Superior temporal gyrus (tissue), 1 donor: ENCODE results near the gene PSKH1.
A peak's percentile ranks its signal among the peaks of the same experiment; 100 is the strongest.

Experiments
- DNase-seq: peaks from one replicate; pipeline ENCODE4 v3.0.0-alpha.2; 2016; ENCODE audit errors: extremely low spot score

The PSKH1 gene

DNA sequence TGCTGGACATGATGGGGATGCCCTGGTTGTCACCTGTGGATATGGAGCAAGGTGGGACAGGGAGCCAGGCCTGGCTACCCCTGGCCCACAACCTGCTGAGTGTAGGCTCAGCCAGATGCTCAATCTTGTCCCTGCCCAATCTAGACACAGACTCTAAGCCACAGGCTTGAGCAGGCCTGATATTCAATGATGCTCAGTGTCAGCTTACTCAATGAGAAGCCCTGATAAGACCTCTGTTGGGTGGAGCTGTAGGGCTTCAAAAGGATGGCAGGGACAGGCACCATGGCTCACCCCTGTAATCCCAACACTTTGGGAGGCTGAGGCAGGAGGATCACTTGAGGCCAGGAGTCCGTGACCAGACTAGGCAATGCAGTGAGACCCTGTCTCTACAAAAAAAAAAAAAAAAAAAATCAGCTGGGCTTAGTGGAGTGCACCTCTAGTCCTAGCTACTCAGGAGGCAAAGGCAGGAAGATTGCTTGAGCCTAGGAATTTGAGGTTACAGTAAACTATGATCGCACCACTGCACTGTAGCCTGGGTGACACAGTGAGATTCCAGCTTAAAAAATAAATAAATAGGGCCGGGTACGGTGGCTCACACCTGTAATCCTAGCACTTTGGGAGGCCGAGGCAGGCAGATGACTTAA lies 47.5 kb downstream of the PSKH1 start:
- no peak for DNase-seq

DNA sequence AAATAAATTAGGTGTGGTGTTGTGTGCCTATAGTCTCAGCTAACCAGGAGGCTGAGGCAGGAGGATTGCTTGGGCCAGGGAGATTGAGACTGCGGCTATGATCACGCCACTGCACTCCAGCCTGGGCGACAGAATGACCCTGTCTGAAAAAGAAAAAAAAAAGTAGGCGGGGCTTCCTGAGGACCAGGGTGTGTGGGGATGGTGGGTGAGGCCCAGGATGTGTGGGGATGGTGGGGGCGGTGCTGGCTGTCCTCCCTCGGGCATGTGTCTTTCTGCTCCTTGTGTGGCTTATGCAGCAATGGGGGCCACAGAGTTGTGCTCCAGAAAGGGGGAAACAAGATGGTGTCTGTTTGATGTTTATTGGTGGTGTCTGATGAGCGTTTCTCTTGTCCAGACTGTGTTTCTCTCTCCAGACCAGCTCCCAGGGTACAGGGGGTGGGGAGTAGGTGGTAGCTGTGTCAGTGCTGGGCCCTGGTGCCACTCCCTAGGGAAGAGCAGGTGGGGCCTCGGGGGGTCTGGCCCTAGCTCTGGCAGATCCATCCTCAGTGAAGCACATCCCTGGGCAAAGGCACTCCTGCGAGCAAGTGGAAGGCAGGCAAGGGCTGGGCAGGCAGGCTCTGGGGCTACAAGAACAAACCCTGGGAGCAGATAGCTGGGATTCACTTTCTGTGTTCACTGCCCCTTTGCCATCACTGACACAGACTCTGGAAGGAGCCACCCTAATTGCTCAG lies 48.6 kb downstream of the PSKH1 start:
- DNase-seq: no peak

DNA sequence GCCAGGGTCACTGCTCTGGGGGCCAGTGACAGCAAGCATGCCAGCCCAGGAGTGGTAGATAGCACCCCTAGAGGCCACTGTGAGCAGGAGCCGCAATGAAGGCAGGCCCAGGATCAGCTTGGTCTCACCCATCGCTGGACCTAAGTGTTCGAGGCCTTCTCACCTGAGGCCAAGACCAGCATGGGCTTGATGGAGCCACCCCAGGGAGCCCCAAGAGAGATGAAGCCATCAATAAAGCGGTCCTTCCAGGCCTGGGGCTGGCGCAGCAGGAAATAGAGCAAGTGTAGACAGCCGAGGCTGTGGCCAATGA lies 49.1 kb downstream of the PSKH1 start:
- peak; percentile 52 for DNase-seq

DNA sequence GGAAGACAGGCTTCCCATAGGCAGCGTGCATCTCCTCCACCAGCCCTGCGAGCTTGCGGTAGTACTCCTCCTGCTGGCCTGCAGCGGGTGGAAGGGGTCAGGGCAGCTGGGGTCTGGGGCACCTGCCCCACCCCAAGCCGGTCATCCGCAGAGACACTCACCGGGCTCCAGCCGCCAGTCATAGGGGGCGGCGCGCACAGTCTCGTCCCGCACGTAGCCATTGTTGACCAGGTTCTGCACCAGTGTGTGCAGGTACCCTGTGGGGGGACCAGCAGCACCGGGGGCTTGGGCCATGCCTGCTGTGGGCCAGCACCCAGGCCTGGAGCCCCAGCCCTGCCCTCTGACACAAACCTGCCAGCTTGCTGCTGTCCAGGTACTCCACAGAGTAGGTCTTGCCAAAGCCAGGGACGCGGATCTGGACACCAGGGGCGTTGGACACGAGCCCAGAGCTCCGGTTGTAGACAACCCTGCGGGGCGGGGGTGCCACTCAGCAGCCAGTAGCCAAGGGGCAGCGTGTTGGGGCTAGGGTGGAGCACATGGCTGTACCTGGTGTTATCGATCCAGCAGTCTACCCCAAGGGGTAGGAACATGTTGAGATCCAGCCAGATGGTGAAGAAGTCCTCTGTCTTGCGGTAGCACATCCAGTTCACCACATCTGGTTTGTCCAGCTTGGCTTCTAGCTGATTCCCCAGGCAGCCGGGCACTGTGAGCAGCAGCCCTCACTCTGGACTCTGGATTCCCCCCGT lies 49.6 kb downstream of the PSKH1 start:
- DNase-seq: no peak

DNA sequence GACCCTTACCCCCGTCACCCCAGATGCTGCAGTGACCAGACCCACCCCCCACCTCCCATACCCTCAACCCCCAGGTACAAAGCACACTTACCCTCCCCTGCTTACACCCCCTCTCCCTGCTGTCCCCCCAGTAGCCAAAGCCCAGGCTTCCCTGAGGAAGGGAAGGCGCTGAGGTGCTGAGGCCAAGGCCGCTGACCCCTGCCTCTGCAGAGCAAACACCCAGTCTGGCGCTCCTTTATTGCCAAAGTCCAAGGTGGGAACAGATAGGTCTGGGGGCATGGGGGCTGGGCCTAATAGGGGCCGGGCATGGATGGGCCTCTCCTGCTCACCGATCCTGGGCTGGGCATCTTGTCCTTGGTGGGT lies 50.2 kb downstream of the PSKH1 start:
- no peak for DNase-seq

DNA sequence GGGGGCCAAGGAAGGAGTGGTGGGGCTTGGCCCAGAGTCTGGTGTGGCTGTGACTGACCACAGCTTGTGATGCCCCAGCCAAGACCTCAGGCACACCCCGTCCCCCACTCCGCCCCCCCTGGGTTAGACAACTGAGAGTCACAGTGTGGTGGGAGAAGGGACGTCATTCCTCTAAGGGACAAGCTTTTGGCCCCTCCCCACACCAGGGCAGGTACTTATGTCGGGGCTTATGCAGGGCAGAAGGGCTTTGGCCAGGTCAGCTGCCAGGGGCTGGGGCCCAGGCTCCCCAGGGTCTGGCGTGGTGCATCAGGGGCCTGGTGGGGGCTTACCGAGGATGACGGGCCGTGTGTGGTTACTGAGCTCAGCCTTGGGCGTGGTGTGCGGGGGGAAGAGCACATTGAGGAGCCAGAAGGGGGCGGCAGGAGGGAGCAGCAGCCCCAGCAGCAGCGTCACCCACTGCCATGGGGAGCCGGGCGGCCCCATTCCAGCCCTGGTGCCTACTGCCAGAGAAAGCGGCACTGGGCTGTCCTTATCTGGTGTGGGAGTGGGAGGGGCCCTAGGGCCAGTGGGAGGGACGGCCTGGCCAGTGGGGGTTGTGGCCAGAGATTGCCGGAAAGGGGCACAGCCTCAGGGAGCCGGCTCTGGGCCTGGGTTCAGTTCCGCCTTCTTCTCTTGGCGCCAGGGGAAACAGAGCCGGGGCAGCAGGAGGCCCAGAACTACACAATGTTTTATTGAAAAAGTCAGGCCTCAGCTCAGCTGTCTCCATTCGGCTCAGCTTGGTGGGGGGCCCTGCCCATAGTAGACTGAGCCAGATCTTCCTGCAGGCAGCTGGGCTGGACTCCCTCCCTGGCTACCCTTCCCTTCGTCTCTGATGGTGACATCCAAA lies 50.8 kb downstream of the PSKH1 start, which contains the start of gene LCAT:
TSS of gene LCAT (minus strand) at position 502 of the 886 bp plus-strand sequence. CDS start at position 483, 19 bp downstream.
- peak; percentile 78 for DNase-seq

DNA sequence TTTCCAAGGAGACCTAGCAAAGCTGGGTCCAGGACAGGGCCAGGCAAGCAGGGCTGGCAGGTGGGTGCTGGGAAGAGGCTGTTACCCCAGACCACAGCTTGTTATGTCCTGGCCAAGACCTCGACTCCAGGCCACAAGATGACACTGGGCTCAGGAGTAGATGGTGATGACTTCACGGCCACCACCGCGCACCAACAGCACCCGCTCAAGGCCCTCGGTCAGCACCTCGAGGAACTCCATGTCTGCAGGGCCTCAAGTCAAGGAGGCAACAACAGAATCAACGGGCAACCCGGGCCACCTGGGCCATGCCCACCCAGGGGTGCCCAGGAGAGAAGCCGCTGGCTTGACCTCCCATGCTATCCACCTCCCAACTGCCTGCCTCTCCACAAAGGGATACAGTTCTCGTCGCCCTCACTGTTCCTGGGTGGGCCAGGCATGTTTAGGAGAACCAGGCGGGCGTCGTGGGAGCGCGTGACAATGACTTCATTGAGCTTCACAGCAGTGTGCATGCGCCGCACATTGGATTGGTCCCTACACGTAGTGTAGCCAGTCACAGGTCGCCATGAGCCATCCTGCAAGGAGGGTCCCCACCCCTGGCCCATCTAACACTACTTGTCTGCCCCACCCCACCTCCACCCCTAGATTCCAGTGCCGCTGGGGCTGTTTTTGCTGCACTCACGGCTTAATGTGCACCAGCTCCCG lies 51.8 kb downstream of the PSKH1 start:
- DNase-seq: no peak

DNA sequence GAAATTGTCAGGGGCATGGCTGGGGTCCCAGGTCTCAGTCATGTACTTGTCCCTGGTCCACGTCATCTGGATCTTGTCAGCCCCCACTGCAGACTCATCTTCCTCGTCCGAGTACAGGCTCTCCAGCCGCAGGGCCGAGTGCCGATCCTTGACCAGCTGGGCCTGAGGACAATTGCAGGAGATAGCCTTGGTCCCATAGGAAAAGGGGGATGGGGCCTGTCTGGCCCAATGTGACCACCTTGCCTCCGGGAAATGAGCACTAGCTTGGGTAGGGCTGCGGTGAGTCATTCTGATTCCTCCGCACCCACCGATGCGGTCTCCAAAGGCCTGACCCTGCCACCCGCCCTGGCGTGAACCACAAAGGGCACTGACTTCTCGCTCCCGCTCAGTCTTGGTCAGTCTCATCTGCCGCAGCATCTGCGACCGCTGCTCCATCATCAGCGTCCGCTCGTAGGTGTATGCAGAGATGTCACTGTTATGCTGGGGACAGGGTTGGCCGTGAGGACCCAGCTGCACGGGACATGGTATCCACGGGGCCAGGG lies 52.4 kb downstream of the PSKH1 start:
- no peak for DNase-seq

DNA sequence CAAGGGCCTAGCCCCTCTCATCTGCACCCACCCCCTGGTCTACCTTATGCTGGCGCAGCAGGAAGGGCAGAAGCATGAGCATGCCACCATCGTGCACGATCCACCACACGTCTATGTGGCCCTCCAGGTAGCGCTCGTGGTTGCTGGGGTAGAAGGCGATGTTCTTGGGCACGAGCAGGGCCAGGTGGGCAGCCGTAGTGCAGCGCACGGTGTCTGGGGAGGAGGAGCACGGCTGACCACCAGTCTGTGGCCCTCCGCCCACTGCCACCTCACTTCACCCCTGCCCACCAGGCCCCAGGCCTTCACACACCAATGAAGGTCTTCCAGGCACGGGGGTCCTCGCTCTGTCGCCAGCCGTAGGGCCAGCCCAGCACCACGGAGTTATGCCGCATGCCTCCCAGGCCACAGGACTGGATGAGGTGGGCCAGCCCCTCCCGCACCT lies 53.1 kb downstream of the PSKH1 start:
- DNase-seq: no peak

DNA sequence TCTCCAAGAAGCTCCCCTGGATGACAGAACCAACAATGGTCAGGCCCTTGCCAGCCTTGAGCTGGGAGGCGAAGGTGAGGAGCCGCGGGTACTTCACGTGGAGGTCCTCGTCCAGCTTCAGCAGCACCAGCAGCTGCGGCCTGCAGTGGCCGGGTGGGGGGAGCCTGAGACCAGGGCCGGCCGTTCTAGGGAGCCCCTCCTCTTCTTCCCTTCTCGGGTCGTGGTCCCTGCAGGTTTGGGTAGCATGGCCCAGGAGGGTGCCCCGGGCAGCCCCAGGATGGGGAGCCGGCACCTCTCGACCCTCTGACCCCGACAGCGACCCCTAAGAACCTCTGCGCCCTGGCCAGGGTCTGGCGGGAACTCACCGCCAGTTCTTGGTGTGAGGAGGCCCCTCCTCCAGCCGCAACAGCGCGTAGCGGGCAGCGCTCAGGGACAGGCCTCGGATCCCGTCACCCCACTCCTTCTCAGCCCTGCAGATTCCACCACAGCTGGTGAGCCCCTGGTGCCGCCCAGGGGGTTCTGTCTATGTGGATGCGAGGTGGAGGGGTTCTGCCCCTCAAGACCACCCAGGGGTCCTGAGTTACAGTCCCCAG lies 54.0 kb downstream of the PSKH1 start:
- no peak for DNase-seq

DNA sequence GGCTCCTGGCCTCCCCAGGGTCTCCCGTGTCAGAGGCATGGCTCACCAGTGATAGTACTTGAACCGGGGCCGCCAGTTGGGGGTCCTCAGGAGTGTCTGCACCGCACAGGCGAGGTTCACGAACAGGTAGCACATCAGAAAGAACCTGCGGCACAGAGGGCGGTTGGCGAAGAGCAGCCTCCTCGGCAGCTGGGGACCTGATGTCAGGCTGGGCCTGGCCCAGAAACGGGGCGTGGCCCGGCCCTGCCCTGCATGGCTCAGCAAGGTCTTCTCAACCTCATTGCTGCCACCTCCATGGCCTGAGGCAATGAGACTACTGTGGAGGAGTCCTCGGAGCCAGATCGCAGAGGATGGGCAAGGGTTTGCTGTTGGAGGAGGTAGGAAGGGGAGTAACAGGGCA lies 55.0 kb downstream of the PSKH1 start:
- DNase-seq: no peak

DNA sequence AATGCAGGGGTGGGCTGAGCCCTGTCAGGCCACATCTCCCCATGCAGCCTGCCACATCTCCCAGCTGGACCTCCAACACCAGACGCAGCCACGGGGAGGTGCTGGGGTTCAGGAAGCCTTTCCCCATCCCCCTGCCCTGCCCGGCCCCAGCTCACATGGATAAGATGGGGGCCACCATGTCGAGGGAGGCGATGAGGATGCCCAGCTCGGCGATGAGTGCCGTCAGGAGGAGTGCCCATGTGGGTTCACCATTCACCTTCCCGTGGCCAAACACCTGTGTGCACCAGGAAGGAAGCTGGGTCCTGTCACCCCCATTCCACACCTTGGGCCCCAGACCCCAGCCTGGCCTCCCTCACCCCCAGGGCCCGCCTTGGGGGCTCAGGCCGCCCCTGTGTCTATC lies 56.6 kb downstream of the PSKH1 start:
- no peak for DNase-seq

DNA sequence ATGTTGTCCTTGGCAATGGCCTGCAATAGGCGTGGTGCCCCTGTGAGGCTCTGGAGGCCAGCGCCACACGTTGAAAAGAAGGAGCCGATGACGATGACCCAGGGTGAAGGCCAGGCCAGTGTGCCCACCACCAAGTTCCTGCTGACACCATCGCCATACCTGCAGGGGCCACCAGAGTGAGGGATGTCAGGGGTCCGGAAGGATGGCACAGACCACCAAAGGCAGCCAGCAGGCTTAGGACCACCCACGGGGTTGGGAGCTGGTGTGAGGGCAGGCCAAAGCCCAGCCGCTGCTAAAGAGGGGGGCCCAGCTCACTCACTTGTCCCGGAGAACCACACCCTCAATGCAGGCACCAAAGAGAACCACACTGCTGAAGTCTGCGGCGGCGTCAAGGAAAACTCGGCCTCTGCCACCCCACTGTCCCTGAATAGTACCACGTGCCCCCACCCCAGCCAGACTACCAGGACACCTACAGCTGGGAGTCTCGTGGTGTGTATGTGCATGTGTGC lies 57.3 kb downstream of the PSKH1 start:
- no peak for DNase-seq

DNA sequence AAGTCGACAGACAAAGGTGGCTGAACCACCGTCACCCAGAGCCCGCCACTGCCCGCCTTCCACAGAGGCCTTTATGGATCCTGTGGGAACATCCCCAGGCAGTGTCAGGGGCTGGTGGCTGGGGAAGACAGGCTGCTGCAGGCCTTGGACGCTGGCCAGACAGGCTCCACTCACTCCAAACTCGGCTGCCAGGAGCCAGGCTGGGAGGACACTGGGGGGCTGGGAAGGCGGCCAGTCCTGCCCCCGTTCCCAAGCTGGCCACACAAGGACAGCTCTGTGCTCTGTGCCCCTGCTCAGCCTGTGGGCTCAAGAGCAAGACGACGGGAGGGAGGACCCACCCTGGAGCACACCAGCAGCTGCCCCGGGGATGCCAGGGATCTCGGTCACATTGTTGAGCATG lies 58.4 kb downstream of the PSKH1 start:
- DNase-seq: peak; percentile 83

DNA sequence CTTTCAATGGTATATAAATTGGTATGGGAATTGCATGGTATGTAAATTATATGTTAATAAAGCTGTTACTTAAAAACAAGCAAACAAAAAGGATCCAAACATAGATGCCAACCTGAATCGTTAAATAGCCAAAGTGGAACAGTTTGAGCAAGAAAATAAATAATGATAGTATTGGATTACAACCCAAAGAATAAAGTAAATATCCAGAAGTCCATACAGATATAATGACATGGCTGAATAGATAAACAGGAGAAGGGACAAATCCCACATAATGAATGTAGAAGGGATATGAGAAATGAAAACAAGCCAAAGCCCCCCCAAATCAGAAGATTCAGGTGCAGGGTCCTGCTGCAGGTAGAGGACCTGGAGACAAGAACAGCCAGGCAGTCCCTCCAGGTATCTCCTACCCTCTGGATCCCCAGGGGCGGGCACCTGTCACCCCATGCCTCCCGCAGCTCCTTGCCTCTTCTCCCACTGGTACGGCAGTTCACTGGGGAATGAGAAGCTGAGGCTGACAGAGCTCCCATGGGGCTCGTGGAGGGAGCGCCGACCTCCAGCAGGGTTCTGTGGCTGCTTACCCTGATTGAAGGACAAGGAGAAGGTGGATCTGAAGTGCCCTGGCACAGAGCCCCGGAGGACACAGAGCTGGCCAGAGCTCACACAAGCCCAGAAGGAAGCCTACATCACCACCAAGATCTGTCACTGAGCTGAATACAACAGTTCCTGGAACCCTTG lies 60.8 kb downstream of the PSKH1 start:
- no peak for DNase-seq

DNA sequence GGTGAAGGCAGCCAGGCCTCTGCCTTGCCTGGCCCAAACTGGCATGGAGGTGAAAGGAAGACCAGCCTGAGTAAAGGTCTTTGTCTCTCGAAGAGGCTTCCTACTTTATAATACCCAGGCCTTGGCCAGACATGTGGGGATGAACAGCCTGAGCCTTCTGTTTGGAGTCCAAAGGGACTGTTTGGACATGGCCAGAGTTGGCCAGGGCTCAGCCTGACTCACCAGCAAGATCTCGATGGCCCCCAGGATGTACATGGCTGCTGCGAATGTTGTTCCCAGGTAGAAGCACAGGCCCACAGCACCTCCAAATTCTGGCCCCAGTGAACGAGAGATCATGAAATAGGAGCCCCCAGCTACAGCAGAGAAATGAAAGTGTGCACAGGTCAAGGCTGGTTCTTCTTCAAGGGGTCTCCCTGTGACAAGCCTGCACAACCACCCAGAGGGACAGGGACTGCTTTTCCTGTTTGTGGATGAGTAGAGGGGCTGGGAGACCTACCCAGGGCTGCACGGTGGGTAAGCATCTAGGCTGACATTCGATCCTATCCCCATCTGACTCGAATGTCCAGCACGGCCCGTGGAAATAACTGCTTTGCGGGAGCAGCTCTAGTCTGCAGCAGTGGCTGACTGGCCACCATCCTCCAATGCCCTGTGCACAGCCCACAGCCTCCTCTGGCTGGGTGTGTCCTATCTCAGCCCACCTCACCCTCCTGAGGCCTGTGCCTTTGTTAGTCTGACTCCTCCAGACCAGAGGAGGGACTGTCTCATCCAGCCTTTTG lies 61.6 kb downstream of the PSKH1 start:
- no peak for DNase-seq

DNA sequence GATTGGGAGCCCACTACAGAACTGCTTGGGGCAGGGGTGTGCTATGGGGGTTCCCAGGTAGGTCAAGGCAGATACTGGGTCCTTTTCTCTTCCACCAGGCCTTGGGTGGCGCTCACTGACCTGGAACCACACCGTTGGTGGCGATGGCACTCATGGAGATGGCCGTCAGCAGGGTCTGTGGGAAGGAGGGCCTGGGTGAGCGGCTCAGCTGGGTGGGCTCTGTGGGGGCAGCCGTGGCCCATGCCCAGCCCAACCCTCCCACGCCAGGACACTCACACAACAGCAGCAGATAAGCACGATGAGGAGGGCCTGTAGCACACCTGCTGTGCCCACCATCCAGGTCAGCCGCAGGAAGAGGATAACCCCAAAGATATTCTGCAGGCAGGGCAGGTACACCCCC lies 64.6 kb downstream of the PSKH1 start:
- DNase-seq: no peak

DNA sequence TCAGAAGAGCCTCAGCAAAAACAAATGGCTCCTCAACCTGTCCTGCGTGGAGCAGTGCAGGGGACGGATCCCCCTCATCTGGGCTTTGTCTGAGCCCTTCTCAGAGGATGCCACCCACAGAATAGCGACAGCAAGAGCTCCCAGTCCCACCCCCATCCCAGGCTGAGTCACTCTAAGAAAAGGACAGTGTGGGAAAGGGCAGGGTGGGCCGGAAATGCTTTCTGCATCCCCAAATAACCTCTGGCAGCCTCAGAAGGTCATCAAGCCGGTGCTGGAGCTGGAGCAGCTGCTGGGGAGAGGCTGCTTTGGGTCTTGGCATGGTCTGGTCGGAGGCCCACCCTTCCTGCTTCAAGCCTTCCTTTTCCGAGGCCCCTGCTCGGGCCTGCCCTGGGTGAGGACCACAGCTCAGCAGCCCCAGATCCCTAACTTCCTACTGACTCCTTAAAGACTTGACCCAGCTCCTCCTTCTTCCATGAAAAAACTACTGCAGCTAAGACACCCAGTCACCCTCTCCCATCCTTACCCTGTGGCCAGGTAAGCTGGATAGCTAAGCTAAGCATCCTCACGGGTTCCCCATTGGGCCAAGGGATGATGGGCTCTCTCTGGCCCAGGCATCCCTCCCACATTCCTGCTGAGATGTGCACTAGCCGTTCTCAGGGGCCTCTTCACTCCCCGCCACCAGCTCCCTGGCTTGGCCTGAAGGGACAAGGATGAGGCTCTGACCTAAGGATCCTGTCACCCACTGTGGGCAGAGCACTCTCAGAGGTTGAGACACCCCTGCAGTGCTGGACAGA lies 66.7 kb downstream of the PSKH1 start:
- no peak for DNase-seq
